GM18873 (cell line): ENCODE measurements around the gene CCL3.
A peak's percentile ranks its signal among the peaks of the same experiment; 100 is the strongest.
"Not testable (repeated sequence)": the region's sequence is repeated elsewhere in the genome, so short reads cannot be mapped to it uniquely, and the experiment has no call there.

ENCODE experiments used
- ATAC-seq: cut with Tn5 transposase; IDR thresholded peaks from one replicate; pipeline ENCODE4 v1.9.1; 2021; ENCODE audit warnings: mild to moderate bottlenecking, moderate library complexity, moderate number of reproducible peaks; ENCODE audit not compliant: unreplicated experiment, low FRiP score

Gene CCL3

GRCh38 chr17:36088670-36089338 is 1.1 kb downstream of the CCL3 start:
- ATAC-seq = no peak

GRCh38 chr17:36087897-36088572 is 1.9 kb downstream of the CCL3 start:
- not testable (repeated sequence) for ATAC-seq

- ATAC-seq = not testable (repeated sequence)
Measured at GRCh38 chr17:36087471-36087870, 2.5 kb downstream of the CCL3 start.

GRCh38 chr17:36086791-36087190 is 3.2 kb downstream of the CCL3 start:
- no peak for ATAC-seq

- no peak for ATAC-seq
Measured at GRCh38 chr17:36085765-36086164, 4.2 kb downstream of the CCL3 start.

- ATAC-seq = not testable (repeated sequence)
Measured at GRCh38 chr17:36083691-36084090, 6.3 kb downstream of the CCL3 start.

GRCh38 chr17:36082482-36083120 is 7.3 kb downstream of the CCL3 start:
- not testable (repeated sequence) for ATAC-seq

GRCh38 chr17:36081681-36082471 is 8.1 kb downstream of the CCL3 start:
- ATAC-seq = not testable (repeated sequence)

- ATAC-seq = no peak
Measured at GRCh38 chr17:36074365-36074764, 15.6 kb downstream of the CCL3 start.

GRCh38 chr17:36072431-36073121 is 17.4 kb downstream of the CCL3 start:
- ATAC-seq = peak; percentile 53

- ATAC-seq = no peak
Measured at GRCh38 chr17:36071751-36072150, 18.2 kb downstream of the CCL3 start.

- no peak for ATAC-seq
Measured at GRCh38 chr17:36070427-36070826, 19.5 kb downstream of the CCL3 start.

- no peak for ATAC-seq
Measured at GRCh38 chr17:36069136-36069535, 20.8 kb downstream of the CCL3 start.

GRCh38 chr17:36068524-36068923 is 21.4 kb downstream of the CCL3 start:
- ATAC-seq = no peak

- no peak for ATAC-seq
Measured at GRCh38 chr17:36066365-36066985, 23.5 kb downstream of the CCL3 start.

- ATAC-seq = no peak
Measured at GRCh38 chr17:36063786-36064541, 26.0 kb downstream of the CCL3 start, which contains the start of gene CCL18. Gene CCL18 (plus strand): TSS chr17:36064272. CDS start chr17:36064343, 71 bp downstream.

- no peak for ATAC-seq
Measured at GRCh38 chr17:36060816-36061215, 29.1 kb downstream of the CCL3 start.

- ATAC-seq = no peak
Measured at GRCh38 chr17:36059406-36059805, 30.5 kb downstream of the CCL3 start.

GRCh38 chr17:36057911-36058310 is 32.0 kb downstream of the CCL3 start:
- ATAC-seq = no peak
